NT2/D1 (cell line): ENCODE results near the gene MMP13.

Experiments used
- SUZ12 ChIP-seq: IDR thresholded peaks from 2 replicates; pipeline ENCODE4 v1.6.1; 2011; ENCODE audit not compliant: insufficient read length, insufficient read depth; ENCODE audit errors: extremely low read depth
- YY1 ChIP-seq: IDR thresholded peaks from 2 replicates; pipeline ENCODE4 v1.6.1; 2011; ENCODE audit not compliant: insufficient read length, insufficient read depth
- ZNF274 ChIP-seq: IDR thresholded peaks from 2 replicates; pipeline ENCODE4 v1.6.1; 2011; ENCODE audit warnings: mild to moderate bottlenecking, low read depth, low read length

DNA sequence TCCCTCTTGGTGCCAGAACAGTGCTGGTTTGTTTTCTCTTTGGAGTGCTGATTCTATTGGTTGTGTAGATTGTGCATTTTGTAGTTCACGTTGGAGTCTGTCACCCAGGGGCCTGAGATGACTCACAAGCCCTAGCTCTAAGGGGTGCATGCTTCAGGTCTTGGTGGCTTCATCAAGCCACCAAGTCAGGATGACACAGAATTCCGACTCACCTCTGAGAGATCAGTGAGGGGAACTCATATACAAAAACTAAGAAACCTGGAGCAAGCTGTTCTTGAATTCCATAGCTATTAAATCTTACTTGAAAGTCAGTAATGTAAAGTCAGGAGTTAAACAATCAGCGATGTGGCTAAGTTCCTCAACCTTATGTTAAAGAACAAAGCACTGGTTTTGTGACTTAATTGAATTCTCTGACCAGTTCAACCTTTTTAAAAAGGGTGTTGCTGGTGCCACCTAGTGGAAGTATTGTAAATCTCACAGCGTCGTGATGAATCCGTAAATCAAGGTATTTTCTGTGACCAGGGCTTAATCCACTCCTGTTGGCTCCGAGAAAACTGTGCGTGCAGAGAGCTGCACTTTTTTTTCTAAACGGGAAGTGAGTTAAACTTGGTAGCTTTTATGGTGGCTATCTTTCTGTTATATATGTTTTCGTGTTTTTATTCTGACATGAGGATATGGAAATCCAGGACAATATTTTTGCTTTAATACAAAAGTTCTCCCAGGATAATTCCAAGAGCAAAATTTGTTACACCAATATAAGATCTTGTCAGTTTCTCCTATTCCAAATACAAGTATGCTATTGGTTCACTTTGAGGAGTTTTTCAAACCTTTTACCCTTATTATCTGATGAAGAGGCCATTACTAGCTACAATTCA, 14.6 kb downstream of the MMP13 start:
- no peak for TF ChIP-seq SUZ12
- TF ChIP-seq ZNF274 = no peak
- TF ChIP-seq YY1 = no peak
